HG03196 (cell line): ENCODE results near the gene RBM20.

Experiments used
- ATAC-seq: cut with Tn5 transposase; IDR thresholded peaks from one replicate; pipeline ENCODE4 v1.9.1; 2021; ENCODE audit not compliant: unreplicated experiment

RBM20 gene

GRCh38 chr10:110730345-110731050 is 86.4 kb downstream of the RBM20 start:
- ATAC-seq = no peak

GRCh38 chr10:110733218-110733952 is 89.2 kb downstream of the RBM20 start:
- no peak for ATAC-seq

DNA sequence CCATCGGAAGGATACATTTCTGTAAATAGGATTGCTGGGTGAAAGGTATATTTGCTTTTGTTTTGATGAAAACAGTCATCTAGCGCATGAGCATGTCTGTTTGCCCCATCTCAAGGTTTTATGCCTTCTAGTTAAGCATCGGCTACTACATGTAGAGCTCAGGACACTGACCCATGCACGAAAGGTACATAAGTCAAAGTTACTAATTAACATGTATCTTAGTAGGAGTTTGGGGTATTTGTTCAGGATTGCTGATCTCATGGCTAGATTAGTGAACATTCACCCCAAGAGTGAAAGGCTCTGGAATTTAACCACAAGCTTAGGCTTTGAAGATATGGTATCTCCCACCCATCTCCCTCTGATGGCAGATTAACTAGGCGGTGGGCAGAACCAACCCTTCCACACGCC is 91.5 kb downstream of the RBM20 start:
- no peak for ATAC-seq

DNA sequence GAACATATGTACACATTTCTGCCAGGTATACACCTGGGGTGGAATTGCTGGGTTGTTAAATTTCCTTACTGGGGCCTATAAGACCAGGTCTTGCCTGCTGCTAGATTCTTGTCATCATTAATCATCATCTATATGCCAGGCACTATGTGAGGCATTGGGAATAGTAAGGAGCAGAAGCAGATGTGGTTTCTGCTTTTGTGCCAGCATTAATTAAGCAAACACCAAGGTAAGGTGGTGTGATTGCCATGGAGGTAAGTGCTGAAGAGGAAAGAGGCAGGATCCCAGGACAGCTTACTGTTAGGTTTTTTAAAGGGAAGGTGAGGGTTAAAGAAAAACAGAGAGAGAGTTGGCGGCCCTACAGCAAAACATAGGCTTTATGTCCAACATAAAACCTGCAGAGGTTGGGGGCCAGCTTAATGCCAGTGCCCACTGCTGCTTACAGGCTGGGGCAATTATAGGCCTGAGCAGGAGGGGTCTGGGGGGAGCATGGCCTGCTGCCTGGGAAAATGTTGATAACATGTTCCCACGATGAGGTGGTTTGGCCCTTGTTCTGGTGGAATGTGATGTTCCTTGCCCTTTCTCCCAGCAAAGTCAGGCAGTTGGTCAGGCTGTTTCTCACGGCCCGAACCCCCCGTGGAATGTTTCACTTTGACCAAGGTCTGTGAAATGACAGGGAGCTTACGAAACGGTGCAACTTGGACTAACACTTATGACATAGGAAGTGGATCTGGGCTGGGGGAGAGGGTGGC is 93.9 kb downstream of the RBM20 start:
- ATAC-seq = no peak

- ATAC-seq = no peak
Measured at GRCh38 chr10:110739811-110740271, 95.7 kb downstream of the RBM20 start.

GRCh38 chr10:110742801-110743200 is 98.7 kb downstream of the RBM20 start:
- ATAC-seq = no peak

DNA sequence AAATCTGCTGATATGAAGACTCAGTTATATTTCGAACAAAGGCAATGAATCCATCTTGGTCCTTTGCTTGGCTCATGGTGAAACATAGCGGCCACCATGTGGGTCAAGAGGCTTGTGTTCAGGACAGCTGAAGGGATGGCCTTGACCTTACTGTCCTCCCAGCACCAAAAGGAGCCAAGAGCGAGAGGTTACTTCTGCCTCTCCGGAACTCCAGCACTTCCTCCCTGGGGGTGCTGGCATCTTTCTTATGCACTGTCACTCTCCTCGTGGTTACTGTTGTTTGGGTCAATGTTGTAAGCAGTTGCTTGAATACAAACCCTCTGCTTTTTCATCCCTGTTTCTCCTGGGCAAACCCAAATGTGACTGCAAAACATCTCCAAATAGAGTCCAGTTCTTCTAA is 100.6 kb downstream of the RBM20 start:
- ATAC-seq = no peak

DNA sequence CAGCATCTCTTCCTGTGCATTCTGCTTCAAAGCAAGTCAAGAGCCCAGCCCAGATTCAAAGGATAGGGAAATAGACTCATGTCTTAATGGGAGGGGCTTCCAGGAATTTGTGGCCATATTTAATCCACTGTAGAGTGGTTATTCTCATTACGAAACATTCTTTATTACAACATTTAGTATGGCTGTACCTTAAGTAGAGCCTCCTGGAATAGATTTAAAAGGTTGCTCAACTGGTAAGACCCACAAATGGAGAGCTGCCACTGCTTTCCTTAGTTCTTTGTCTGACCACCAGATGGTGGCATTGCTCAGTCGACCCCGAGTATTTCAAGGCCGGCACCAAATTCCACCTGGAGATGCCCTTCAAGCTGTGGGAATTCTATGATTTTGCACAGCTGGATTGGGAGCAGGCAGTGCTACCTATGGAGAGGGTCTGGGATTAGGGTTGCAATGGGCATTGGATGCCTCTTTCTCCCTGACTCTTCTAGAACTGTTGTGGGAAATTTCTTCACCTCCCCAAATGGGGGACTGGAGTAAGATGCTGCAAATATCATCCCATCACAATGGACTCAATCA is 102.2 kb downstream of the RBM20 start:
- ATAC-seq = peak; percentile 53

- no peak for ATAC-seq
Measured at GRCh38 chr10:110746969-110747608, 103.0 kb downstream of the RBM20 start.

GRCh38 chr10:110747609-110748464 is 103.7 kb downstream of the RBM20 start:
- no peak for ATAC-seq

DNA sequence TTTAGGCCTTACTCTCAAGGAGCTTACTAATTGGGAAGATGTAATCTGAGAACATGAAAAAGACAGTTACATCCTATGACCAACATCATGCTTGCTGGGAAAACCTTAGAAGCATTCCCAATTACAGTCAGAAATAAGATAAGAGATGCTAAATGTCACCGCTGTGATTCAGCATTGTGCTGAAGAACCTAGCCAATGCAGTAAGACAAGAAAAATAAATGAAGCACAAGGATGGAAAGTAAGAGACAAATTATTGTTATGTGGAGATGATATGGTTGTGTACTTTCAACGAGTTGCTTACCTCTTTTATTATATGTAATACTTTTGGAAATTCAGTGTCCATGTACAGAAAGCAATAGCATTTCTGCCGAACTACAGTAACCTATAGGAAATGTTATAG is 104.8 kb downstream of the RBM20 start:
- ATAC-seq = no peak

DNA sequence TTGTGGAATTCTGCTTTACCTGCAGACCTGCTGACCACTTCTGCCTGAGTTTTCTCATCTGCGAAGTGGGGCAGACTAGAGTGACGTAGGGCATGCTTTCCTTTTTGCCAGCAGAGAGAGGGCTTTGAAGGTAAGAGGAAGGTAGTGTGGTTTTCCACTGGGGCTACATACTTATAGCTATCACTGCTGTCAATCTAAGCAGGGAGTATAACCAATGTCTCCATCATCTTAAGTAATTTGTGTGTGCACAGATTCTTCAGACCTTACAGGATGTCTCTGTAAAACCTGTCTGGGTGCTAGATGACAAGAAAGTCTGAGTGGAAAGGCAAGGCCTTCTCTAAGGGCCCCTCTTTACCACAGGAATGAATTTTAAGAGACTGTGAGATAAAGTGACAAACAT is 106.8 kb downstream of the RBM20 start:
- ATAC-seq = no peak

DNA sequence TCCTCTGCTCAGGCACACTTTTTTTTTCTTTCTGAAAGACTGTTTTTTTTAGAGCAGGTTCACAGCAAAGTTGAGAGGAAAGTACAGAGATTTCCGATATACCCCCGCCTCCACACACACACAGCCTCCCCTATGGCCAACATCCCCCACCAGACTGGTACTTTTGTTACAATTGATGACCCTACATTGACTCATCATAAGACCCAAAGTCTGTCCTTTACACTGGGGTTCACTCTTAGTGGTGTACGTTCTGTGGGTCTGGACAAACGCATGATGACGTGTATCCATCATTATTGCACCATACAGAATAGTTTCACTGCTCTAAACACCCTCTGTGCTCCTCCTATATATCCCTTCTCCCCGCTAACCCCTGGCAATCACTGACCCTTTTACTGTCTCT is 107.7 kb downstream of the RBM20 start:
- no peak for ATAC-seq

GRCh38 chr10:110753462-110753861 is 109.3 kb downstream of the RBM20 start:
- no peak for ATAC-seq

- no peak for ATAC-seq
Measured at GRCh38 chr10:110754375-110755105, 110.4 kb downstream of the RBM20 start.

DNA sequence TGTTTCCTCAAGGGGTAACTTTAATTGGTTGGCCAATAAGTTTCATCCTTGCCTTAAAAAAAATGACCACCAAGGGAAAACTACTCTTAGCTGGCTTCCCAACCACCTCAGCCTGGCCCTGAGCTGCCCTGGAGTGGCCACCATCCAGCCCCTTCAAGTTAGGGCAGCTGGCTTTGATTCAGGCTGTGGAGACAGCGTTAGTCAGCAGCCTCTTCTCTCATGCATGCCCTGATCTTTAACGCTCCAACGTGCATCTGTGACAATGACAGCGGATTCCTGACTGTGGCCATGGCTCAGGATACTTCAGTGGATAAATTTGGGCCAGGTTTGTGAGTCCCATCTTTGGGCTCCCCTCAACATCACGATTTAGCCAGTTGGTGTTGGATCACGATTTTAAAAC is 111.6 kb downstream of the RBM20 start:
- ATAC-seq = no peak

DNA sequence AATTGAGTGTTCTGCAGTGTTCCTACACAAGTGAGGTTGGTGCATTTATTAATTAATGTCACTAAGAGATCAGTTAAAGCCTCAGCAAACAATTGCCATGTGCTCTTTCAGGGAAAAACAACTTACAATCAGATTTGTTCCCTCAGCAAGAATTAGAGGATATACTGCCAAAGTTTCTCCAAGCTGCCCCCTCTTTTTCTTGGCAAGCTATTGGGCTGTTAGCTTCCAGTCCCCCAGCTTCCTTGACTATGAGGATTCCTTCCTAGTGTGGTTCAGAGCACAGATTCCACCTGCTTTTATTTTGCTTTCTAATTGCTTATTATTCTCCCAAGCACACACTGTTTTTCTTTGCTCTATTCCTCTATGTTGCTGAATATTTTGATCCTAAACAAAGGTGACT is 112.7 kb downstream of the RBM20 start:
- no peak for ATAC-seq

DNA sequence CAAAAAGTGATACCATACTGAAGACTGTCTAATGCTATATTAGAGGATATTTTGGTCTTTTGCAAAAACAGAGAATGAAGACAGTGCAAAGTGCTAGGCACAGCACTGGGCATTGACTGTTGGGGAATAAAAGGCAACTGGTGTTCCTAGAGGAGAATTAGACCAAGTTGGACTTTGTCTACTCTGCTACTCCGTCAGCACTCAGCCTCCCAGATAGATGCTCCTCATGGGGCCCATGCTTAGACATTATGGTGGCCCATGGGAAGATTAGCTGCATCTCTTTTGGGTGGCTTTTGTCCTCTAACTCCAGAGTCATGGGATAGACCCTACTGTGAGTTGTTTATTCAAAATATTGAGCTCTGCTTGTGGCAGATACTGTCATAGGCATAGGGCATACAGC is 113.5 kb downstream of the RBM20 start:
- no peak for ATAC-seq

GRCh38 chr10:110758128-110758765 is 114.1 kb downstream of the RBM20 start:
- ATAC-seq = no peak
